Measurements from ENCODE around the gene CCDC174.
"Not testable (repeated sequence)": the region's sequence is repeated elsewhere in the genome, so short reads cannot be mapped to it uniquely, and the experiment has no call there.

CCDC174 gene

DNA sequence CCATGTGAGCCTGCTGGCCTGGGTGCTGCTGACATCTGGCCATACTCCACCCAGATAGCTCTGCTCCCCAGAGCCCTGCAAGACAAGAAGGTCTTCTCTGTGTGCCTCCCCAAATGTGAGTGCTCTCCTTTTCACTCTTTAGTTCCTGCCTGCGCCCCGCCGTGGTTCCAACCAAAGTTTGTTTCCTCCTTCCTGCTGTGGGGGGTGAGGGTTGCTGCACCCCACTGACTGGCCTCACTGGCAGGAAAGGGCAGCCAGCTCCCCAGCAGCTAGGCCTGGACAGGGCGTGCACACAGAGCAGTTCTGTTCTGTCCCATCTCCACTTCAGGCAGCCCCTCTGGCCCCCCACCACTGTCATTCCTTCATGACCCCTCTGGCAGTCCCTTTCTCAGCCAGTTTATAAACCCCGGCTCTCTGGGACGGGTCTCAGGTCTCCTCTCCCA, 5.4 kb upstream of the CCDC174 start:
- no peak for DNase-seq (ENCODE audit: low spot score)
- in situ Hi-C loops (cut with MboI; ENCODE audit: low pct_unique_long_range_greater_than_20kb, low sequenced_read_pairs, unreplicated experiment) = no loop called here
- TF ChIP-seq, protein P1, sequence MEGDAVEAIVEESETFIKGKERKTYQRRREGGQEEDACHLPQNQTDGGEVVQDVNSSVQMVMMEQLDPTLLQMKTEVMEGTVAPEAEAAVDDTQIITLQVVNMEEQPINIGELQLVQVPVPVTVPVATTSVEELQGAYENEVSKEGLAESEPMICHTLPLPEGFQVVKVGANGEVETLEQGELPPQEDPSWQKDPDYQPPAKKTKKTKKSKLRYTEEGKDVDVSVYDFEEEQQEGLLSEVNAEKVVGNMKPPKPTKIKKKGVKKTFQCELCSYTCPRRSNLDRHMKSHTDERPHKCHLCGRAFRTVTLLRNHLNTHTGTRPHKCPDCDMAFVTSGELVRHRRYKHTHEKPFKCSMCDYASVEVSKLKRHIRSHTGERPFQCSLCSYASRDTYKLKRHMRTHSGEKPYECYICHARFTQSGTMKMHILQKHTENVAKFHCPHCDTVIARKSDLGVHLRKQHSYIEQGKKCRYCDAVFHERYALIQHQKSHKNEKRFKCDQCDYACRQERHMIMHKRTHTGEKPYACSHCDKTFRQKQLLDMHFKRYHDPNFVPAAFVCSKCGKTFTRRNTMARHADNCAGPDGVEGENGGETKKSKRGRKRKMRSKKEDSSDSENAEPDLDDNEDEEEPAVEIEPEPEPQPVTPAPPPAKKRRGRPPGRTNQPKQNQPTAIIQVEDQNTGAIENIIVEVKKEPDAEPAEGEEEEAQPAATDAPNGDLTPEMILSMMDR (IDR thresholded peaks at IDR 0.05; ENCODE audit: extremely low read depth, insufficient read depth, missing control alignments) = no peak

DNA sequence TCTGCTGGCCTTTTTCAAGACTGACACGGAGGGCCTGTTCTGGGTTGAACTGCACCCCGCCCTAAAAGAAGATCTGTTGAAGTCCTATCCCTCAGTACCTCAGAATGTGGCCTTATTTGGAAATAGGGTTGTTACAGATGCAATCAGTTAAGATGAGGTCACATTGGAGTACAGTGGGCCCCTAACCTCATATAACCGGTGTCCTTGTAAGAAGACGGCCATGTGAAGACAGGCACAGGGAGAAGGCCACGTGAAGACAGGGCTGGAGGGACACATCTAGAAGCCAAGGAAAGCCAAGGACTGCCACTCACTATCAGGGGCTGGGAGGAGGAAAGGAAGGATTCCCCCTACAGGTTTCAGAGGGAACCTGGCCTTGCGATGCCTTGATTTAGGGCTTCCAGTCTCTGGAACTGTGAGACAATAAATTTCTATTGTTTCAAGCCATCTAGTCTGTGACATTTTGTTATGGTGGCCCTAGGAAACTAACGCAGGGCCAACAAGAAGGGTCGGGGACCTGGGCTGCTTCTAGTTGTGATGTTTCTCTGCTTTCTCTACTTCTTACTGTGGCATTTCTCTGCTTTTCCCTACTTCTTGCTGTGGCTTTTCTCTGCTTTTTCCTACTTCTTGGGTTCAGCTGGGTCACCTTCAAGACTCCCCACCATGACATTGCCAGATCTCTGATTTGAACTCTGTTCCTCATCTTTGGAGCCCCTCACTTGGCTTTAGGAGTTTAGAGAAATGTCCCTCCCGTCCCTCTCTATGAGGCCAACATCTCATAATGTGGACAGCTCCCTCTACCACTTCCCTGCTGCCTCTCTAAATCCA, 4.8 kb upstream of the CCDC174 start:
- TF ChIP-seq, protein P1 (IDR thresholded peaks at IDR 0.05; ENCODE audit: extremely low read depth, insufficient read depth, missing control alignments) = no peak
- in situ Hi-C loops (cut with MboI; ENCODE audit: low pct_unique_long_range_greater_than_20kb, low sequenced_read_pairs, unreplicated experiment) = no loop called here
- DNase-seq (ENCODE audit: low spot score) = no peak

DNA sequence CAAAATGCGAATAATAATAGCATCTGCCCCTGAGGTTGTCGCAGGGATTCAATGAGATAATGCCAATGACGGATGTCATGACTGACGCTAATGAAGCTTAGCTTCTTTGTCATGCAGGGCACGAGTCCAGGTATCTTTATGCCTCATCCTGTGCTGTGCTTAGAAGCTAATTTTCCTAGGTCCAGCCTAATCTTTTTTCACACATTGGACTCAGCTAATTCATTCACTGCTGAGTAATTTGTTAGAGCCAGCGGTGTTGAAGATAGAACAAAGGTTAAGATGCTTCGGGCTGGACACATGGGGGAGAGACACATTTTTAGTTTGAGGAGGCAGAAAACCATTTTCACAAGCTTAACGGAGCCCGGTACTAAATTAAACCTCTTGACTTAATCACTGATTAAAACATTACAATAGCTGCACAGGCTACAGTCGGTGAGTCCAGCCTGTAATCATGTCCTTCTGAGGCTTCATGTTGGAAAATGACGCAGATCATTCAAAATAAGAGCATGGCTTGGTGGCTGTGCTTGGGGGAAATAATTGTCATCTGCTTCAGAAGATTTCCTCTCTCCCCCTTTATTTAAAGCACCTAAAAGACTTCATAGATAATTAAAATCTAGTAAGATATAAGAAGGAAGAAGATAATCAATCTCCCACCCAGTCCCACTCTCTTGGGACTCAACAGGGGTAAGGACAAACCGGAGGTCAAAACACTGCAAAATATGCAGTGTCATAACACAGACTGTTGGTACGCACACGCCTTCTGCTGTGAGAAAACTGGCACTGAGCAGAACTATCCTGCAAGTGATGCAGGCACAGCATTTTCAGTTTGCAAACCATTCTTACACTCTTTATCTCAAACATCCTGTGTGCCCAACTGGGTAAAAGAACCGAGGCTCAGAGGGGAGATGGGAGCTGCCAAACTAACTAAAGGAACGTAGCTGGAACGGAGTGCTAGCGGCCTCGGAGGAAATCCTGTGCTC, 3.3 kb upstream of the CCDC174 start:
- TF ChIP-seq, protein P1 (IDR thresholded peaks at IDR 0.05; ENCODE audit: extremely low read depth, insufficient read depth, missing control alignments) = no peak
- in situ Hi-C loops (cut with MboI; ENCODE audit: low pct_unique_long_range_greater_than_20kb, low sequenced_read_pairs, unreplicated experiment) = no loop called here
- no peak for DNase-seq (ENCODE audit: low spot score)

DNA sequence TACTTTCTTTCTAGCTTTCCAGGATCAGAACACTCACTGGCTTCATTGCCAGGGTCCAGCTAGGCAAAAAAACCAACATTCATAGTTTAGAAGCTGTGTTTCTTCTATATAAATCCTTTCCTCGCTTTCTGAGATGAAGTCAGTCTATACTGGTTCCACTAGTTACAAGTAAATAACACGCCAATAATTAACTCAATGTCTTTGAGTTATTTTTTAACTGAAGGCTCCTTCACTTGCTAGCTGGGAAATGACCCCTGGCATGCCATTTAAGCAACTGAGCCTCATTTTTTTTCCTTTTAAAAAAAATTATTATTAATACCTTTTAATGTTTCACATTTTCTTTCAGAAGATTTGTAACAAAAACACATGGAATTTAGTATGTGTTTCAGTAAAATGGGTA, 2.1 kb upstream of the CCDC174 start:
- in situ Hi-C loops (cut with MboI; ENCODE audit: low pct_unique_long_range_greater_than_20kb, low sequenced_read_pairs, unreplicated experiment) = no loop called here
- TF ChIP-seq, protein P1 (IDR thresholded peaks at IDR 0.05; ENCODE audit: extremely low read depth, insufficient read depth, missing control alignments) = no peak
- DNase-seq (ENCODE audit: low spot score) = no peak

DNA sequence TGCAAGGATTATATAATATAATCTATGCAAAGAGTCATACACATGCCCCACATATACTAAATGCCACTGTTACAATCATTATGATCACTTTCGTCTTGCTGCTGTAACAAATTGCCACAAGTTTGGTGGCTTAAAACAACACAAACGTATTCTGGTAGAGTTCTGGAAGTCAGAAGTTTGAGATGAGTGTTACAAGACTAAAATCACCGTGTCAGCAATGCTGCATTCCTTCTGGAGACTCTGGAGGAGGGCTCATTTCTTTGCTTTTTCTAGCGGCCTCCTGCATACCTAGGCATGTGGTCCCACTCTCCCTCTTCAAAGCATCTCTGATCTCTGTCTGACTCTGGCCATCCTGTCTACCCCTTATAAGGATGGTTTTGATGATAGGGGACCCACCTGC, 1.4 kb upstream of the CCDC174 start:
- in situ Hi-C loops (cut with MboI; ENCODE audit: low pct_unique_long_range_greater_than_20kb, low sequenced_read_pairs, unreplicated experiment) = loop anchor here (25.0 kb wide), 1 partner anchor 262 kb away; no protein-coding TSS in a partner anchor

DNA sequence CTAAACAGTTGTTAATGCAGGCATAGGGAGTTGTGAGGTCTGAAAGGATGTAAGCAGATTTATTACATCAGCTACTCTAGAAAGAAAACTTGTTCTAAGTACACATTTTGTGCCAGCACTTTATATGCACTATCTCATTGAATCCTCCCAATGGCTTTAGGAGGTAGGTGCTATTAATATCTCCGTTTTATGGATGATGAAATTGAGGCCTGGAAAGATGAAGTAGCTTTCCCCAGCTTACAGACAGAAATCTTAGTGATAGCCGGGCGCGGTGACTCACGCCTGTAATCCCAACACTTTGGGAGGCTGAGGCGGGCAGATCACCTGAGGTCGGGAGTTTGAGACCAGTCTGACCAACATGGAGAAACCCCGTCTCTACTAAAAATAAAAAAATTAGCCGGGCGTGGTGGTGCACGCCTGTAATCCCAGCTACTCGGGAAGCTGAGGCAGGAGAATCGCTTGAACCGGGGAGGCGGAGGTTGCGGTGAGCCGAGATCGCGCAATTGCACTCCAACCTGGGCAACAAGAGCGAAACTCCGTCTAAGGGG, 872 bp downstream of the CCDC174 start:
- not testable (repeated sequence) for DNase-seq (ENCODE audit: low spot score)
- in situ Hi-C loops (cut with MboI; ENCODE audit: low pct_unique_long_range_greater_than_20kb, low sequenced_read_pairs, unreplicated experiment) = loop anchor here (25.0 kb wide), 1 partner anchor 260 kb away; no protein-coding TSS in a partner anchor

More for the DNA sequence above, 1.4 kb upstream of the CCDC174 start:
- TF ChIP-seq, protein P1 (IDR thresholded peaks at IDR 0.05; ENCODE audit: extremely low read depth, insufficient read depth, missing control alignments) = no peak
- DNase-seq (ENCODE audit: low spot score) = no peak

Measured in GM13977 (cell line).